SHP77 treated with DMSO at 0.1 percent for 48 hours (cell line): ENCODE measurements around the gene KRTAP10-3.

Experiments
- DNase-seq: peaks from one replicate; lab custom pipeline; 2025; lab: John Stamatoyannopoulos, UW

Gene KRTAP10-3

DNA sequence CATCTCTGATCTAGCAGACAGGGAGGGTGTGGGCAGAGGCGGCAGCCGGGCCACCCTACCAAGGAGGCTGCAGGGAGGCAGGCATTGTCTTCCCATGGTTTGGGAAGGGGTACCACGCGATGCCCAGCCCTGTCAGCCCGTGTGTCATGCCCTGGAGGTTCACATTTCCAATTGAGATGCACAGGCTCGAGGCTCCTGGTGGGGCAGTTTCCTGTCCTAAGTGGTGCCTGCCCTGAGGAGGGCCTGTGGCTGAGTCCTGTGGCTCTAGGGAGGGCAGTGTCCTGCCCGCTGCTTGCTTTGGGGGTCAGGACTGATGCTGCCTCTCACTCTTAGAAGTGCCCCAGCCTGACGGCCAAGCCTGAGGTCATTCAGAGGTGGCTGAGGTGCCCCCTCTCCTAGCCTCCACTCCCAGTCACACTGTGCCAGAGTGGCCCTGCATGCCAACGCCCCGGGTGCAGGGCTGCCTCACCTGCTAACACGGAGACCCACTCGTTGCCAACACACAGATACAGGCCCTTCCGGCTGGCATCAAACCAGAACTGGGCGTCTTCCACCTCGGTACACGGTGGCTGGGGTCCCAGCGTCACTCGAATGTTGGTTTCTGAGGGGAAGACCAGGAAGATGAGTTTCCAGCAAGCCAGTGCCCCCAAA is 30.5 kb downstream of the KRTAP10-3 start:
- no peak for DNase-seq

DNA sequence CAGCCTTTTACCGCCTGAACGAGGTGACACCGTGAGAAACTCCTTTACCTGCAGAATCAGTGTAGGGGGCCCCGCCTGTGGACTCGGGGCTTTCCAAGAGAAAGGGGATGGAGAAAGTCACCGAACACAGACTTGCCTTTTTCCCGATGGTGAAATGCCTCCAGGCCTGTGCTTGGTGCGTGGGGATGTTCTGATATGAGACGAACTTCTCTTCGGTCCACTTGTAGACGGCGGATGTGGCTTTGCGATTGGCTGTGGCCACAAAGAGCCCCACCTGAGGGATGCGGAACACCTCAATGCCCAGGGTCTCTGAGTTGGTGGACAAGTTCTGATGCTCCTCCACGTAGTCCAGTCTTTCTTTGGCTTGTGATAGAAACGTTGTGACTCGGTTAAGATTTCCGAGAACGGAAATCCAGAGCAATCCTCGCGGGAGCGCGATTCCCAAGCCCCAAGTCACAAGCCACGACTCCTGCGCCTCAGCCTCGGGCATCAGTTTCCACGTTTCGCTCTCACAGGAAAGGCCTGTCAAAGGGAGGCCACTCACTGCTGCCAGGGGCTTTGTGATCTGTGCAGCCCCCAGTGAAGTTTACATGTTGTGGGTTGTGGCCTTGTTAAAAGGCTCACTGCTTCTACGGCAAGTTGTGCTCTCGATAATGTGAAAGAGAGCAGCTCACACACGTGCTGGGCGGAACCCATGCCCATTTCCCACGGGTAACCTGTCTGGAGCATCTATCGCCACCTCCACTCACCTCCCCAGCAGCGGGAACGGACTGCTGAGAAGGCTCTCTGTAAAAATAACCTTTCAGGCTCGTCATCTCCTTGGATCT is 31.2 kb downstream of the KRTAP10-3 start:
- DNase-seq, result no peak

DNA sequence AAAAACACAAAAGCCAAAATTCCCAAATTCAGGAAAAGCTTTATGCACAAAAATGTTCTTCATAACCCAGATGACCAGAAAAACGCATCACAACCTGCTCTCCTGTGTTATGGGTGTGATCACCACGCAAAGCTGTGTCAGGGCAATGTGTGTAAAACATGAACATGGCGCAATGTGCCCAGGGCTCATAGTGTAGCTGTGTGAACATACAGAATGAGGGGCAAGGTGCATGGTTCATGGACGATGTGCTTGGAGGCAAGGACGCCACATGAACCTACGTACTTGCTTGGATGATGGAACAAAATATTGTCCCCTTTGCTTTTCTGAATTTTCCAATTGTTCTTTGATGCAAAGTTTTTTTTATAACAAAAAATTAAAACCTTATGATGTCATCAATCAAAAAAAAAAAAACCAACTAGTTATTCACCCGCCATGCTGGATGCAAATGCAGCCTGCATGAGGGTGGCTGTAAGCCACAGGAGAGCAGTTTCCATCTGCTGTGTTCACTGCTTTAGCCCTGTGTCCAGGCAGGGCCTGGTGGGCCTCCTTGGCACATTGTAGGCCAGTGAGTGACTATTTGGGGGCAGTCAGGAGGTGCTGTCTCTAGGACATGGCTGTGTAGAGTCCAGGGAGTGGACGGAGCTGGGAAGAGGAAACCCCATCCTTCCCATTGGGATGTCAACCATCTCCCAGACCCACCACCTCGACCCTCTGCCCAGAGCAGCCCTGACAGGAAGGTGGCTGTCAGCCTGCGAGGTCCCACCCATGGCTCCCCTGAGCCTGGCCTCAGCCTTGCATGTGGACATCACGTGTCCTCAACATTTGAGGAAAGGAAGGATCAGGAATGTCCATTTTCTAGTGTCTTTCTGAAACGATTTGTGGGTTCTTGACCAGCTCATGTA is 32.2 kb downstream of the KRTAP10-3 start:
- DNase-seq, result no peak

DNA sequence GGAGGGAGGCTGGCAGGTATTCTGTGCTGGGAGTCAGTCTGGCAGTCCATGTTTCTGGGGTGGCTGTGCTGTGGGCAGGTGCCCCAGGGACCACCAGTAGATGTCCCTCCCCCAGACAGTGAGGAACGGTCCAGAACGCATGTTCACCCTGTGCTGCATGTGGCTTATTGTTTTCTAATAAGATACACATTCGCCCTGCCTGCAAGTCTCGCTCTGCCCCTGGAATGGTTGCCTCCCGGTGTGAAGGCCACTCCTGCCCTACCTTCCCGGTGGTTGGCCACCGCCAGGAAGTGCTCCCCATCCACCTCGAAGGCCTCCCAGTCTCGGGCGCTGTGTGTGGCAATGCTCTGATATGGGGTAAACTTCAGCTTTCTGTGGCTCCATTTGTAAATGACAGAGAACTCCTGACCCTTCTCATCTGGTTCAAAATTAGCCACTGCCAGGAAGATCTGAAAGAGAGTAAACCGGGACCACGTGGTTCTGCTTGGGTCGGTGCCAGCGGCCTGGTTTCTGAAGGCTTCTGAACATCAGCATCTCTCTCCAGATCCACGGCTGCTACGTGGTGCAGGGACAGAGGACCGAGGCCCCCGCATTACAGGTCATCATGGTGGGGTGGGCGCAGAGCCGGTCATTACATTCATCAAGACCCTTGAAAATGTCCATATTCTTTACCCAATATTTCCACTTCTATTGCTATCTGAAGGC is 33.1 kb downstream of the KRTAP10-3 start:
- no peak for DNase-seq

DNA sequence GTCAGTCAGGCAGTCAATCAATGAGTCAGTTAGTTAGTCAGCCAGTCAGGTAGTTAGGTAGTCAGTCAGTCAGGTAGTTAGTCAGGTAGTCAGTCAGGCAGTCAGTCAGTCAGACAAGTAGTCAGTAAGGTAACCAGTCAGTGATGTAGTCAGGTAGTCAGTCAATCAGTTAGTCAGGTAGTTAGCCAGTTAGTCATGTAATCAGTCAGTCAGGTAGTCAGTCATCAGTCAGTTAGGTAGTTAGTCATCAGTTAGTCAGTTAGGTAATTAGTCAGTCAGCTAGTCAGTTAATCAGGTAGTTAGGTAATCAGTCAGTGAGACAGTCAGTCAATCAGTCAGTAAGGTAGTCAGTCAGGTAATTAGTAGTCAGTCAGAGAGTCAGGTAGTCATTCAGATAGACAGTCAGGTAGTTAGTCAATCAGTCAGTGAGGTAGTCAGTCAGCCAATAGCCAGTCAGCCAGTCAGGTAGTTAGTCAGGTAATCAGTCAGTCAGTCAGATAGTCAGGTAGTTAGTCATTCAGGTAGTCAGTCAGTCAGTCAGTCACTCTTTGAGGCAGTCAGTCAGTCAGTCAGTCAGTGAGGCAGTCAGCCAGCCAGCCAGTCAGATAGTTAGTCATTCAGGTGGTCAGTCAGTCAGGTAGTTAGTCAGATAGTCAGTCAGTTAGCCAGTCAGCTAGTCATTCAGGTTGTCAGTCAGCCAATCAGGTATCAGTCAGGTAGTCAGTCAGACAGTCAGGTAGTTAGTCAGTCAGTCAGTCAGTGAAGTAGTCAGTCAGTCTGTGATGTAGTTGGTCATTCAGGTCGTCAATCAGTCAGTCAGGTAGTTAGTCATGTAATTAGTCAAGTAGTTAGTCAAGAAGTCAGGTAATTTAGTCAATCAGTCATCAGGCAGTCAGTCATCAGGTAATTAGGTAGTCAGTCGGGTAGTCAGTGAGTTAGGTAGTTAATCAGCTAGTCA is 33.9 kb downstream of the KRTAP10-3 start:
- DNase-seq, result no peak

DNA sequence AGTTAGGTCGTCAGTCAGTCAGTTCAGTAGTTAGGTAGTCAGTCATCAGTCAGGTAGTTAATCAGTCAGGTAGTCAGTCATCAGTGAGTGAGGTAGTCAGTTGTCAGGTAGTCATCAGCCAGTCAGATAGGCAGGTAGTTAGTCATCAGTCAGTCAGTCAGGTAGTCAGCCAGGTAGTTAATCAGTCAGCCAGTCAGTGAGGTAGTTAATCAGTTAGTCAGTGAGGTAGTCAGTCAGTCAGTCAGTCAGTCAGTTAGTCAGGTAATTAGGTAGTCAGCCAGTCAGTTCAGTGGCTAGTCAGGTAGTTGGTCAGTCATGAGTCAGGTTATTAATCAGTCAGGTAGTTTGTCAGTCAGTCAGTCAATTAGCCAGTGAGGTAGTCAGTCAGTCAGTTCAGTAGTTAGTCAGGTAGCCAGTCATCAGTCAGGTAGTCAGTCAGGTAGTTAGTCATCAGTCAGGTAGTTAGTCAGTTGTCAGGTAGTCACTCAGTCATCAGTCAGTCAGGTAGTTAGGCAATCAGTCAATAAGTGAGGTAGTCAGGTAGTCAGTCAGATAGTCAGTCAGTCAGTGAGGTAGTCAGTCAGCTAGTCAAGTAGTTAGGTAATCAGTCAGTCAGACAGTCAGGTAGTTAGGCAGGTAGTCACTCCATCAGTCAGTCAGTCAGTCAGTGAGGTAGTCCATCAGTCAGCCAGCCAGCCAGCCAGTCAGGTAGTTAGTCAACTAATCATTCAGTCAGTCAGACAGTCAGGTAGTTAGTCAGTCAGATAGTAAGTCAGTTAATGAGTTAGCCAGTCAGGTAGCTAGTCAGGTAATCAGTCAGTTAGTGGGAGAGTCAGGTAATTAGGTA is 34.8 kb downstream of the KRTAP10-3 start:
- DNase-seq, result no peak

DNA sequence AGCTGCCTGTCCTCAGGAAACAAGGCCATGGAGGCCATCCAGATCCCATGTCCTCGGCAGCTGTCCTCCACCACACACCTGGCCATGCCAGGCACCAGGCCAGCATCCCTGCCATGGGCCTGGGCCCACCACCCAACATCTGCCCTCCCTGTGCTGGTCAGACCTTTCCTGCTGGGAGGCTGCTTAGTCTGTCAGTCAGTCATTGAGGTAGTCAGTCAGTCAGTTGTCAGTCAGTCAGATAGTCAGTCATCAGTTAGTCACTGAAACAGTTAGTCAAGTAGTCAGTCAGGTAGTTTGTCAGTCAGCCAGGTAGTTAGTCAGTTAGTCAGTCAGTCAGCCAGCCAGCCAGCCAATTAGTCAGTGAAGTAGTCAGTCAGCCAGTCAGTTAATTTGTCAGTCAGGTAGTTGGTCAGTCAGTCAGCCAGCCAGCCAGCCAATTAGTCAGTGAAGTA is 35.8 kb downstream of the KRTAP10-3 start:
- no peak for DNase-seq

DNA sequence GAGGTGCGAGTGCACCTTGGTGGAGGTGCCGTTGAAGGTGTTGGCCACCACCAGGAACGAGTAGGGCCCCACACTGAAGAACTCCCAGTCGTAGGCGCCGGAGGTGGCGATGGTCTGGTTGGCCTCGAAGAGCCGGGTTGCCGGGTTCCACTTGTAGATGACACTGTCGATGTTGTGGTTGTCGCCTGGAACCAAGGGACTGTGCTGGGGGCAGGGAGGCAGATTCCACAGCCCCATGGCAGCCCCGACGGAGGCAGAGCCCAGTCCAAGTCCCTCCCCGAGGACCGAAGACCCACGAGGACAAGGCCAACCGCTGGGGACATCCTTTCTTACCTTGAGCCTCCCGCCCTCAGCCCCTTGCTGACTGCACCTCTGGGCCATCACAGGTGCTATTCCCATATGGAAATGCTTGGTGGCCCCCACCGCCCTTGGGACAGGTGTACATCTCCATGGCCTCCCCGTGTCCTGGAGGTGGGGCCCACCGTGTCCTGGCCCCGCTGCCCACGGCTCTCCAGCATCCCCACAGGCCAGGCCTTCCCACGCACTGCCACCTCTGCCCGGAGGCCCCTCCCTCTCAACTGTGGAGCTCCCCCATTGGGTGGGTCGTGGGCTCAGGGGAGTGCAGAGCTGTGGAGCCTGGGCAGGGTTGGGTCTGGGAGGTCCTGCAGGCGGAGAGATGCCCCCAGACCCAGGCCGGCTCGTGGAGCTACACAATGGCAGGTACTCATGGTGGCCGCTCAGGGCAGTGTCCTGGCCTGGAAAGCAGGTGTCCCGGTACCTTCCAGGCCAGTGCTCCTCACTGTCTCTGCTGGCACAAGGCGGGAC is 36.5 kb downstream of the KRTAP10-3 start:
- DNase-seq, result no peak

DNA sequence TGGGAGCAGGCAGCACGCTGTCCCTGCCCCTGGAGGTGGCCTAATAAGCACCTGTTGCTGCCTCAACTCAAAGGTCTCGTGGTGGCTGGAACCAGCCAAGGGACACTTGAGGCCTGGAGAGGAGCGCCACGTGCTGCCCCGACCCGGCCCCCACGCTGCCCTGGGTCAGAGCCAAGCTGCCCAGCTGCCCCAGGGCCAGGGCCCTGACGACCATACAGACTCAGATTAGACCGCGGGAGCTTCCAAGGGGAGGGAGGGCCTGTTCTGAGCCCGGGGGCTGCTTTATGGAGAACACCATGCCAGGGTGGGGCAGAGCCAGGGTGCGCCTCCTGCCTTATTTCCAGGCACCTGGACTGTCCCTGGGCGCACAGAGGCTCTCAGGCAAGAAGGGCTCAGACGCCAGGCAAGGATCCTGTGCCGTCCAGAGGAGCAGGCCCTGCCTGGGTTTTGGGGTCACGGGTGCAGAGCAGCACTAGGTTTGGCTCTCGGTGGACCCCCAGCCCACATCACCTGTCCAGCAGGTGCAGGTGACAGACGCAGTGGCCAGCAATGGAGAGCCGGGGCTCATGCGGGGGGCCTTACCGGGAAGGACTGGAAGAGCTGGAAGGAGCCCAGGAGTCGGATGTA is 37.2 kb downstream of the KRTAP10-3 start:
- DNase-seq, result no peak

DNA sequence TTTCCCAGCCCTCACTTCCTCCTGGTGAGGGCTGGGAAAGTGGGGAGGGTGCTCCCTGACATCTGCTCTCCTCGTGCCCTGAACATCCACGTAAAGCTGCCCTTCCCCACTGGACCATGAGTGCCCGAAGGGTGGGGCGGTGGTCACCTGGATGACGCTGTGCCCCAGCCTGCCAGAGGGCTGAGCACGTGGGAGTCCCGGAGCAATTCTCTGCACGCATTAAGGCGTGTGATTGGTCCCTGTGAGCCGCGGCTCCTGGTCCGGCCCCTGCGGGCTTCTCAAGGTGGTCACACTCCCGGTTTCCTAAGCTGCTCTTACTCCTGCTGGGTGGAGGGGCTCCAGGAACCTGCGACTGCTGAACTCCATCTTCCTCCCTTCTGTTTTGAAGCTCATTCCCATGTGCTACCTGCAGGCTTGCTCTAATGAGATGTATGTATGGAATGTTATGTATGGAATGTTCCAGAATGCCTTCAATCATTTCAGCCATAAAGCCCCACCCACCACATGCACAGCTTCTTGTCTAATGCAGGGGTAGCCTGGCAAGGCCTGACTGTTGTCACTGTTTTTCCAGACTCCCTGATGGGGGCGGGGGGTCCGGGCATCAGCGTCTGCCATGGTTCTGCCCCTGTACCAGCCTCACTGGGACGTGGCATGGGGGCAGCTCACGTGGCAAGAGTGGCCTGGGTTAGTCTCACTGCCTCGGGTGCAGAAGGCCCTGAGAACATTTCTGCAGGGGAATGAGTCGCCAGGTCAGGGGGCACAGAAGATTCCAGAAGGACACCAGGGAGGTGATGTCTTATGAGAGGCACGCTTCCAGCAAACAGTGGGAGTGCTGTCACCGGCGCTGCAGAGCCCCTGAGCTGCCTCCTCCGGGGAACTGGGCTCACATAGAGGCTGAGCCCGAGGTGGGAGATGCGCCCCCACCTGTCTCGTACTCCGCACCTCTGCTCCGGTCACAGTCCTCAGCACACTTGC is 38.0 kb downstream of the KRTAP10-3 start:
- no peak for DNase-seq

DNA sequence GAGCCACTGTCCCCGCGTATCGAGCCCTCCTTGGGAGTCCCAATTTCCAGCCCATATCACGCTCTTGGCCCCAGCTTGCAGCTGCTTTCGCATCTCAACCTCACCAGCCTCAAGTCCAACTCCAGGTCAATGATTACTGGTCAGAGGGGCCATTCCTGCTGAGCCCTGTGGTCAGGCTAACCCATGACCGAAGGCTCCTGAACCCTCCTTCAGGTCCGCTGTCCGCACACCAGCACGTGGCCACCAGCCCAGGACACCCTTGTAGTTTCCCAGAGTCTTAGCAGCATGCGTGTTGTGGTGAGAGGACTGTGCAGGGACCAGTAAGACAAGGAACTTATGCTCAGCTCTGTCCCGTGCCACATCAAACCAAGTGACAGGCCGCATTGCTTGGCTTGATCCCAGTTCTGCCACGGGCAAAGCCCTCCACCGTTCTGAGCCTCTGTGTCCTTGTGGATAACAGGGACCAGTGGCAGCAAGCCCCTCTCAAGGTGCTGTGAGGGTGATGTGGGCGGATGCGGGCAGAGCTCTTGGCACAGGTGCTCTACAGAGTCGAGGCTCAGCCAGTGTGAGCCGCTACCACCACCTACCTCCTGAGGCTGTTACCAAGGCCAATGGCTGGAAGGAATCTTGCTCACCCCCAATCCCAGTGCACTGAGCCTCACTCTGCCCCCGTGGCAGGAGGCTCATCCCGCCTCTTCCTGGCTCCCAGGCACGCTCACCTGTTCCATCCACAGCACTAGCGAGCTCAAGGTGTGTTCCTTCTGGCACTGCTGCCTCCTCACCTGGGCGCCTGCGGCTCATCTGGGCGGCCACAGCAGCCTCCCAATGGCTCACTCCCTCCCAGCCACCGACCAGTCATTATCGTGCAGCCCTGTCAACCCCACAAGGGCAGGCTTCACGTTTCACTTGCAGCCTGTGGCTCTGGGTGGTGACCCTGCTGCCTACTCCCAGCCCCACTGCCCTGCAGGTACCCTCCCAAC is 39.0 kb downstream of the KRTAP10-3 start:
- no peak for DNase-seq

DNA sequence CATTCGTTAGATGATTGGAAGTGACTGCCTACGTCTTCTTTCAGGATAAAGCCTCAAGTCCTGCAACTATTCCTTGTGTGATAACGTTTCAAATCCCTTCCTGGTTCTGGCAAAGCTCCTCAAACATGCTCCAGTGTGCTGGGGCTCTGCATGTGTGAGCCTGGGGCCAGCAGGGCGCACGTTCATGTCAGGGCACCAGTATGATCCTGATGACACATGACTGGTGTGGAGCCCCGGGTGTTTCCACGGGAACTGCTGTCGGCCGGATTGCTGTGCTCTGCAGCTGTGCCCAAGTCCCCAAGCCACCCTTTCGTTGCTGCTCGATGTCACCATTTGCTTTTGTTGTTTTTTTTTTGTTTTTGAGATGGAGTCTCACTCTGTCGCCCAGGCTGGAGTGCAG is 39.9 kb downstream of the KRTAP10-3 start:
- no peak for DNase-seq

DNA sequence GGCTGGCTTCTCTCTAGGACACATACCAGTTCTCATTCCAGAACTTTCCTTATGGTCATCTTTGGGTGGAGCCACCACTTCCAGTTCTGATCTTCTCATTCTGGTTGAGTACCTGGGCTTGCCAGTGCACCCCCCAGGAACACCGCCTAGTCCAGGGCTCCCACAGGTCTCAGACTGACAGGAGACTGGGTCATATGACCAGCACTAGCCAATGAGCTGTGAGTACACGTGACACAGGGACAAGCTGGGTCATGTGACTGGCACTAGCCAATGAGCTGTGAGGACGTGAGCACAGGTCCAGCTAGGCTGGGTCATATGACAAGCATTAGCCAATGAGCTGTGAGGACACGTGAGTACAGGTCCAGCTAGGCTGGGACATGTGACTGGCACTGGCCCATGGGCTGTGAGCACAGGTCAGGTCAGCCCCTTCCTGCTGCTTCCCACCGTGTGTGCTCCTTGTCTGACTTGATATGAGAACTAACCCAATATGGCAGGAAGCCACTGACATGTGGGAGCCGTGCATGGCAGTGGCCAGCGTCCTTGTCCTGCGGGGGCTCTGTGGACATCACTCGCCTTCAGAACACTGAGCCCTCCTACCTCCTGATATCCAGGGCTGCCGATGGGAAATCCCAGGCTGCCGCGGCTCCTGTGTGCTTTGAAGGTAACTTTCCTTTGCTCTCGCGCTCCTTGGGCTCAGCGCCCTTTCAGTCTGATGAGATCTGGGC is 41.3 kb downstream of the KRTAP10-3 start:
- DNase-seq, result peak; percentile 98

DNA sequence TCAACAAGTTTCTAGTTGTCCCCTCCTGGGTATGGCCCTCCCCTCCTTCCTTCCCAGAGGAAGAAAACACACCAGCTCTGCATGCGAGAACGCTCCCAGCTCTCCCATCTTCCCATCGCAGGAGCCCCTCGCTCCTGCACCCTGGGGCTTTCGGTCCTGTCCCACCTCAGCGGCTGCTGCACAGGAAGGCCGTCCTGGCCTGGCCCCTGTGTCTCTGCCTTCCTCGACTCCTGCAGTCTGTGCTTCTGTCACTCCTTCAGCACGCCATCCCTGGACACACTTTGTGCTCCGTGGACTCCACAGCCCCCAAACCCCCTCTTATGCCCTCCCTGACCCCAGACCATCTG is 41.8 kb downstream of the KRTAP10-3 start:
- no peak for DNase-seq

DNA sequence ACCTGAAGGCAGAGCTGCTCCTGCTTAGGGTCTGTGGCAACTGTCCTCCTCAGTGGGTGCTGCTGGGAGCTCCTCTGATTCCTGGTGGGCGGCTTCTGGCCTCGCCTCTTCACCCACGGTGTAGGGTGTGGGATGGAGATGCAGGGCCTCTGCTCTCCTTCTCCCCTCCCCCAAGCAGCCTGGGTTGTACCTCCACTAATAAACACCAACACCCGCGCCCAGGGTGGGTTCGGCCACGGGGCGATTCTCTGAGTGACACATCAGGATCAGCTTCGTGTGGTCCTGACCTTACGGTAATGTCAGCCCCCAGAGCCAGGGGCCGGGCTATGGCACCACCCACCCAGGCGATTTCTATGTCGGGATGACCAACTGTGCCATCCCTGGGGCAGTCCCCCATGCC is 42.3 kb downstream of the KRTAP10-3 start:
- no peak for DNase-seq
